Hypothalamus (tissue), 51 donors: ENCODE data around the gene INPP5D.

ENCODE experiments used
- DNase-seq, 51 donors: peaks; one replicate each; lab custom pipeline; 2025; lab: John Stamatoyannopoulos, UW

The INPP5D gene

GRCh38 chr2:233031556-233032500, 28.3 kb upstream of the INPP5D start:
- no peak for DNase-seq

GRCh38 chr2:233032551-233033320, 27.4 kb upstream of the INPP5D start, which contains the start of gene NEU2:
Gene NEU2 (plus strand): TSS chr2:233032672. CDS start chr2:233032672, 0 bp downstream.
- no peak for DNase-seq

- DNase-seq, result peak in 1 of 51 donors; percentile 39
Measured at GRCh38 chr2:233033672-233034071, 26.5 kb upstream of the INPP5D start.

GRCh38 chr2:233034091-233034882, 25.9 kb upstream of the INPP5D start:
- no peak for DNase-seq

DNA sequence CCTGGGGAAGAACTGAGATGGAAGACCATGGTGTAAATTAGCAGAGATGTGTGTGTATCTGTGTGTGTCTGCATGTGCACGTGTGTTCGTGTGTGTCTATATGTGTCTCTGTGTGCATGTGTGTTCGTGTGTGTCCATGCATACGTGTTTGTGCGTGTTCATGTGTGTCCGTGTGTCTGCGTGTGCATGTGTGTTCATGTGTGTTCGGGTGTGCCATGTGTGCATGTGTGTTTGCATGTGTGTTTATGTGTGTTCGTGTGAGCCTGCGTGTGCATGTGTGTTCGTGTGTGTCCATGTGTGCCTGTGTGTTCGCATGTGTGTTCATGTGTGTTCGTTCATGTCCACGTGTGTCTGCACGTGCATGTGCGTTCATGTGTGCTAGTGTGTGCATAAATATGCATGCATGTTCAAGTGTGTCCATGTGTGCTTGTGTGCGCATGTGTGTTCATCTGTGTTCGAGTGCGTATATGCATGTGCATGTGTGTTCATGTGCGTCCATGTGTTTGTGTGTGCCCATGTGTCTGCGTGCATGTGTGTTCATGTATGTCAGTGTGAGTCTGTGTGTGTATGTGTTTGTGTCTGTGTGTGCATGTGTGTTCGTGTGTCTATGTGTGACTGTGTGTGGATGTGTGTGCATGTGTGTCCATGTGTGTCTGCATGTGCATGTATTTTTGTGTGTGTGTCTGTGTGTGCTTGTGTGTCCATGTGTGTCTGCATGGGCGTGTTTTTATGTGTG, 24.5 kb upstream of the INPP5D start:
- no peak for DNase-seq

DNA sequence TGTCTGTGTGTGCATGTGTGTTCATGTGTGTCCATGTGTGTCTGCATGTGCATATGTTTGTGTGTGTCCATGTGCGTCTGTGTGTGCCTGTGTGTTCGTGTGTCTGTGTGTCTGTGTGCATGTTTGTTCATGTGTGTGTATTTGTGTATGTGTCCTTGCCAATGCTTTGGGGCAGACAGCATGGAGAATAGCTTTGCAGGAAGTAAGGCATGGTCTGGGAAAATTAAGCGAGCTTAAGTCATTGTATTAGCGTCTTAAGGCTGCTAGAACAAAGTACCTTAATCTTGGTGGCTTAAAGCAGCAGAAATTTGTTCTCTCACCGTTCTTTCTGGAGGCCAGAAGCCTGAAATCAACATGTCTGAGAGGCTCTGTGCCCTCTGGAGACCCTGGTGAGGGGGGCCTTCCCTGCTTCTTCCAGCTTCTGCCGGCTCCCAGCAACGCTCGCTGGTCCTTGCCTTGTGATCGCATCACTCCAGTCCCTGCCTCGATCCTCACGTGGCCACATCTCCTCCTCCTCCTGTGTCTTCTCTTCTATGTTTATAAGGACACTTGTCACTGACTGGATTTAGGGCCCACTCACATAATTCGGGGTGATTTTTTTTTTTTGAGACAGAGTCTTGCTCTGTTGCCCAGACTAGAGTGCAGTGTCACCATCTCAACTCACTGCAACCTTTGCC, 23.8 kb upstream of the INPP5D start:
- DNase-seq, result no peak

- DNase-seq, result no peak
Measured at GRCh38 chr2:233037078-233037477, 23.1 kb upstream of the INPP5D start.

DNA sequence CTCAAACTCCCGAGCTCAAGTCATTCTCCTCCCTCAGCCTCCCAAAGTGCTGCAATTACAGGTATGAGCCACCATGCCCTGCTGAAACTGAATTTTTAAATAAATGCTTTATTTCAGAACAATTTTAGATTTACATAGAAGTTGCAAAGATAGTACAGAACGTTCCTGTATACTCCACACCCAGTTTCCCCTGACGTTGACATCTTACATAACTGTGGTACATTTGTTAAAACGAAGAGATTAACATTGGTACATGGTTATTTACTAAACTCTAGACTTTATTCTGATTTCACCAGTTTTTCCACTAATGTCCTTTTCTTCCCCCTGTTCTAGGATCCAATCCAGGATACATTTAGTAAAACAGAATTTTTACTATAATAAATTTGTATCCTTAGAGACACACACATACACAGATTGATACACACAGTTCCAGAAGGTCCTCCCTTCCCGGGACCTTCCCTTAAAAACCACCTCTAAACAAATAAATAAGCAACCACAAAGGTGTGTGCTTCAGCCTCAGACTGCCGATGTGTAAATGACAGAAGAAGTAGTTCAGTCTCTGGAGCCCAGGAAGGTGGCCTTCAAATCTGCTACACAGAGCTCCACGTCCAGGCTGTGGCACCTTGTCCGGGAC, 20.8 kb upstream of the INPP5D start:
- DNase-seq, result peak in 1 of 51 donors; percentile 18

GRCh38 chr2:233039846-233040530, 20.2 kb upstream of the INPP5D start:
- no peak for DNase-seq

DNA sequence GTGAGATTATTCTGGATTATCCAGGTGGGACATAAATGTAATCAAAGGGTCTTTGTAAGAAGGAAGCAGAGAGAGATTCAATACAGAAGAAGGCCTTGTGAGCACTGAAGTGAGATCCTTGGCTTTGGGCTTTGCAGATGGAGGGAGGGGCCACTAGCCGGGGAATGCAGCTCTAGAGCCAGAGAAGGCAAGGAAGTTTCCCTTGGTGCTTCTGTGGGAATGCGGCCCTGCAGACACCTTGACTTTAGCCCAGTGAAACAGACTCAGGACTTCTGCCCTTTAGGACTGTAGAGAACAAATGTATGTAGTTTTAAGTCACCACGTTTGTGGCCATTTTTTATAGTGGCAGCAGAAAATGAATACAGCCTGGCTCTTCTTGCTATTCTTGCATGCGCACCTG, 19.6 kb upstream of the INPP5D start:
- no peak for DNase-seq

DNA sequence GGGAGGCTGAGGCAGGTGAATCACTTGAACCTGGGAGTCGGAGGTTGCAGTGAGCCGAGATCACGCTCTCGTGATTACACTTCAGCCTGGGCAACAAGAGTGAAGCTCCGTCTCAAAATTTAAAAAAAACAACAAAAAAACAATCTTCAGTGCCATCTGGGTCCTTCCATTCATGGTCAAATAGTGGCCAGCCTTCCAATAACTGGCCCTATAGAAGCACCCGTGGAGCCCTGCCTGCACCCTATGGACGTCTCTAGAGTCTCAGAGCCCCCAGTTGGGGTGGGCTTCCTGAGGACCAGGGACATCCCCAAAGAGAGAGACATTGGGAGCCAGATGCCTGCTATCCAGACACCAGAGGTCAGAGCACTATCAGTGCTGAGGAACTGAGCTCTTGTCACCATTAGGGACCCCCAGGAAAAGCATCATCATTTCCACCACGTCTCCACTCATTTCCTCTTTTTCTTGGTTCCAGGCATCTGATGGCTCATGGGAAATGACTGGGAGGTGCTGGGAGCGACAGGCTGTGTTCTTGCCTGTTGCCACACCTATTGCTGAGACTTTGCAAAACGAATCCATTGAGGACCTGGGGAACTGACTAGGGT, 18.3 kb upstream of the INPP5D start:
- DNase-seq, result no peak

DNA sequence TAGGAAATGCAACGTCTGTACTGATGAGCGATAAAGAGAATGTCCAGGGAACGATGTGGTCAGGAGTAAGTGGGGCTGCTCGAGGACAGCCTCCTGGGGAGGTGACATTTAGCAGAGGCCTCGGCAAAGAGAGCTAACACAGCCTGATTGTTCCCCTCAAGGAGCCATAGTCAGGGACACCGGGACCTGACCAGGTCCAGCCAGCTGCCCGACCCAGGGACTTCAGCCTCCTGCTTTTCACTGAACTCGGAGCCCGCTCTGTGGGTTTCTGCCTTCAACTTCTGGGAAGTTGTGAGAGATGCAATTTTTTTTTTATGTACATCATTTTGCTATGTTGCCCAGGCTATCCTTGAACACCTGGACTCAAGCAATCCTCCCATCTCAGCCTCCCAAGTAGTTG, 17.6 kb upstream of the INPP5D start:
- DNase-seq, result no peak

DNA sequence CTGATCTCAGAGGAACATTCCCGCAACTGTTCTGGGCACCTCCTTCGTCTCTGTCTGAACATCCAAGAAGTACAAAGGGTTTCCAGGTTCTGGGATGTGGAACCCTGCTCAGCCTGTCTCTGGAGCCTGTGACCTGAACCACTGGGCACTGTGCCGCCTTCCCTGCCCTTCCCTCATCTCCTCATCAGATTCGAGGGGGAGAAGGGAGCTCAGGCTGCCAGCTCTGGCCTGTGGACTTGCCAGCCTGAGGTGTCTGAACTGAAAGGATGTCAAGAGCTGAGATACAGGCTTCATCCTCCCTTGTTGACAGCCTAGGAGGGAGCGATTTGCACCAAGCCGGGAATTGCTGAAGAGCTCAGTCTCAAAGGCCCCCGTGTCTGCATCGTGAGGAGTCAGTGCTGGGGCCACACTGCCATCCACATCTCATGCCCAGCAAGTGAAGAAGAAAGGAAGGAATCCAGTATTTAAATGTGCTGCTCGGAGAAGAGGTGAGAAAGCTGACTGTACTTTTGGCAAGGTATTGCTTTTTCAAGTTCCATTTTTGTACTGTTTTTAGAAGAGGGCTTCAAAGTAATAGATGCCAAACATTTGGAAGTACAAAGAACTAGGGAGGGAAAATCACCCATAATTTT, 15.1 kb upstream of the INPP5D start:
- DNase-seq, result peak in 2 of 51 donors; percentile 4 to 36

DNA sequence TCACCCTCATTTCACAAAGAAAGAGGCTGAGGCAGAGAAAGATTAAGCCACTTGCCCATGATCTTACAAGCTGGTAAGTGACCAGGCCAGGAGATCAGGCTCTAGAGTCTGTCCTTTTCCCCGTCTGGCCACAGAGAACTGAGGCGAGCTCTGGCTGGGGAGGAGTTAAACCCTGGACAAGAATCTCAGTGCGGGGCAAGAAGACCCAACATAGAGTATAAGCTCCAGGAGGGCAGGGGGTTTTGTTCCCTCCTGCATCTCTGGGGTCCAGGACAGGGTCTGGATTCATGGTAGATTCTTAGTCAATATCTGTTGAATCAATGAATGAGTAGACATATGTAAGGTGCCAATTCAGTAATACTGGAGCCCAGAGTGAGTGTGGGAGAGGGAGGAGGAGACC, 12.9 kb upstream of the INPP5D start:
- no peak for DNase-seq

DNA sequence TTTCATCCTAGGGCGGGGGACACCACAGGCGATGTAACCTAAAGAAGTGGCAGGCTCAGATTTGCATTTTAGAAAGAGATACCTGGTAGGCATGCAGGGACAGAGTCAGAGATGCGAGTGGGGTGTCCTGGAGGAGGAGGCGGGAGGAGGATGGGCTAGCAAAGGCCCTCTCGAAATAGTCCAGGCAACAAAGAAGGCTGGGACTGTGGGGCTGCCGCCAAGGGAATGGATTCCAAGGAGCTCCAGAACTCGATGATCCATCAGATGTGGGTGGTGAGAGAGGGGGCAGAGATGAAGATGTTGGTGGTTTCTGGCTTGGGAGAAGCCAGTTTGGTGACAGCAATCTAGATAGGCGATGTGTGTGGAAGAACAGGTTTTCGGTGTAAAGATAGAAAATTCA, 12.5 kb upstream of the INPP5D start:
- peak in 1 of 51 donors; percentile 59 for DNase-seq

GRCh38 chr2:233048569-233049193, 11.5 kb upstream of the INPP5D start:
- no peak for DNase-seq

DNA sequence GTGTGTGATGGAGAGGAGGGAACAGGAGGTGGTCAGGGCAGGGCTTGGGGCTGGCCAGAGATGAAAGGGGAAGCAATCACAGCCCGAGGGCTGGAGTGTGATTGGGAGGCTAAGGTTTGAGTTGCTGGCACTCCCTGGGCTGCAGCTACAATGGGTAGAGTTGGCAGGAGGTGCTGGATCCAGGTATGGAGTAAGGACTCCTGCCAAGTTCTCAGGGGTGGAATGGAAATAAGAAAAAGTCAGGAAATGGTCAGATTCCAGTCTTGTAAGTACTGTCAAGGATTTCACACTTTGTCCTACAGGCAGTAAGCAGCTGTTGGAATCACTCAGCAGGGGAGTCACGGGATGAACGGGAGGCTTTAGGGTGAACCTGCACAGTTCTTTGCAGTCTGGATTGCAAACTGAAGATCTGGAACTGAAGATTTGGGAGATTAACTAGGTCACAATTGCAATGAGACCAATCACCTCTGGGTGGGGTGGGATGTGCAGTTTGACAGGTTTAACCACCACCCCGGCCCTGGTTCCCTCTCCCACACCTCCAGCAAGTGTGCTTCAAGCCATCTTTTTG, 10.9 kb upstream of the INPP5D start:
- DNase-seq, result no peak
